GM10266 (cell line): ENCODE data around the gene SPNS2.

ENCODE experiments used
- DNase-seq: peaks from one replicate; pipeline ENCODE4 v3.0.0; 2012; ENCODE audit errors: extremely low spot score
- CTCF ChIP-seq: IDR thresholded peaks from 2 replicates; pipeline ENCODE4 v1.5.1; 2012; ENCODE audit warnings: mild to moderate bottlenecking, low read depth; ENCODE audit not compliant: control insufficient read depth, insufficient read depth; ENCODE audit errors: missing control alignments

The SPNS2 gene

GRCh38 chr17:4506175-4506813 is 7.6 kb downstream of the SPNS2 start:
- DNase-seq: no peak
- TF ChIP-seq CTCF: no peak

- DNase-seq: no peak
- no peak for TF ChIP-seq CTCF
These were observed 8.2 kb downstream of the SPNS2 start for GRCh38 chr17:4506892-4507291.

GRCh38 chr17:4507361-4508111 is 8.9 kb downstream of the SPNS2 start:
- no peak for TF ChIP-seq CTCF
- no peak for DNase-seq

- no peak for DNase-seq
- TF ChIP-seq CTCF: no peak
These were observed 9.5 kb downstream of the SPNS2 start for GRCh38 chr17:4508207-4508606.

- peak; percentile 46 for DNase-seq
- no peak for TF ChIP-seq CTCF
These were observed 10.7 kb downstream of the SPNS2 start for GRCh38 chr17:4509401-4509800.

GRCh38 chr17:4509923-4510617 is 11.4 kb downstream of the SPNS2 start:
- DNase-seq: no peak

More at GRCh38 chr17:4509923-4510617, 11.4 kb downstream of the SPNS2 start:
- TF ChIP-seq CTCF: no peak
